ENCODE data around the gene CEP290.
A peak's percentile ranks its signal among the peaks of the same experiment; 100 is the strongest.
"Not testable (repeated sequence)": the region's sequence is repeated elsewhere in the genome, so short reads cannot be mapped to it uniquely, and the experiment has no call there.

CEP290 gene

GRCh38 chr12:88139711-88140110 lies 2.2 kb downstream of the CEP290 start:
- not testable (repeated sequence) for DNase-seq

- not testable (repeated sequence) for DNase-seq
These were observed 8.7 kb downstream of the CEP290 start for GRCh38 chr12:88133181-88133580.

GRCh38 chr12:88132392-88132791 lies 9.5 kb downstream of the CEP290 start:
- DNase-seq = no peak

- no peak for DNase-seq
These were observed 14.0 kb downstream of the CEP290 start for GRCh38 chr12:88127855-88128254.

- no peak for DNase-seq
These were observed 14.8 kb downstream of the CEP290 start for GRCh38 chr12:88127099-88127498.

GRCh38 chr12:88122666-88123065 lies 19.2 kb downstream of the CEP290 start:
- DNase-seq = no peak

- no peak for DNase-seq
These were observed 28.0 kb downstream of the CEP290 start for GRCh38 chr12:88113871-88114270.

- DNase-seq = no peak
These were observed 30.7 kb downstream of the CEP290 start for GRCh38 chr12:88111074-88111652.

- no peak for DNase-seq
These were observed 33.9 kb downstream of the CEP290 start for GRCh38 chr12:88108021-88108420.

- DNase-seq = no peak
These were observed 48.3 kb downstream of the CEP290 start for GRCh38 chr12:88093573-88093972.

GRCh38 chr12:88092771-88093170 lies 49.1 kb downstream of the CEP290 start:
- no peak for DNase-seq

- no peak for DNase-seq
These were observed 57.7 kb downstream of the CEP290 start for GRCh38 chr12:88084210-88084609.

GRCh38 chr12:88083634-88084033 lies 58.3 kb downstream of the CEP290 start:
- no peak for DNase-seq

GRCh38 chr12:88081247-88081646 lies 60.6 kb downstream of the CEP290 start:
- DNase-seq = no peak

- no peak for DNase-seq
These were observed 74.6 kb downstream of the CEP290 start for GRCh38 chr12:88067301-88067700.

- DNase-seq = peak in 1 of 2 donors; percentile 22
These were observed 78.5 kb downstream of the CEP290 start for GRCh38 chr12:88063375-88063774.

- DNase-seq = peak in 1 of 2 donors; percentile 50
These were observed 79.4 kb downstream of the CEP290 start for GRCh38 chr12:88062474-88062873.

- DNase-seq = no peak
These were observed 83.2 kb downstream of the CEP290 start for GRCh38 chr12:88058719-88059077.

GRCh38 chr12:88057994-88058718 lies 83.7 kb downstream of the CEP290 start:
- DNase-seq = no peak

- DNase-seq = no peak
These were observed 85.3 kb downstream of the CEP290 start for GRCh38 chr12:88056571-88056970.

- peak in 1 of 2 donors; percentile 2 for DNase-seq
These were observed 89.2 kb downstream of the CEP290 start for GRCh38 chr12:88052686-88053085.

GRCh38 chr12:88044035-88044434 lies 97.9 kb downstream of the CEP290 start:
- DNase-seq = no peak

- DNase-seq = no peak
These were observed 104.1 kb downstream of the CEP290 start for GRCh38 chr12:88037770-88038169.

- no peak for DNase-seq
These were observed 105.4 kb downstream of the CEP290 start for GRCh38 chr12:88036353-88036965.
